GM10266 (cell line): ENCODE data around the gene BLMH.

ENCODE experiments used
- DNase-seq: peaks from one replicate; pipeline ENCODE4 v3.0.0; 2012; ENCODE audit errors: extremely low spot score
- CTCF ChIP-seq: IDR thresholded peaks from 2 replicates; pipeline ENCODE4 v1.5.1; 2012; ENCODE audit warnings: mild to moderate bottlenecking, low read depth; ENCODE audit not compliant: control insufficient read depth, insufficient read depth; ENCODE audit errors: missing control alignments

Gene BLMH

GRCh38 chr17:30296499-30297080 lies 4.8 kb upstream of the BLMH start:
- TF ChIP-seq CTCF: no peak
- no peak for DNase-seq

- DNase-seq: no peak
- no peak for TF ChIP-seq CTCF
These were observed 628 bp upstream of the BLMH start for GRCh38 chr17:30292286-30292858.

GRCh38 chr17:30290696-30291542 lies 825 bp downstream of the BLMH start:
- peak; percentile 62 for DNase-seq
- TF ChIP-seq CTCF: no peak

GRCh38 chr17:30290077-30290476 lies 1.7 kb downstream of the BLMH start:
- TF ChIP-seq CTCF: no peak
- DNase-seq: no peak

- DNase-seq: no peak
- TF ChIP-seq CTCF: no peak
These were observed 12.6 kb downstream of the BLMH start for GRCh38 chr17:30279156-30279555.

- DNase-seq: no peak
- TF ChIP-seq CTCF: peak; percentile 28
These were observed 13.7 kb downstream of the BLMH start for GRCh38 chr17:30278032-30278431.

GRCh38 chr17:30275911-30276310 lies 15.8 kb downstream of the BLMH start:
- TF ChIP-seq CTCF: no peak
- no peak for DNase-seq
